Muscle layer of colon (tissue), 2 donors: Measurements from ENCODE around the gene CFAP119.

ENCODE experiments used
- H3K27ac ChIP-seq: one replicate; pipeline ENCODE4 v1.7.0; 2013; ENCODE audit warnings: low read depth, mild to moderate bottlenecking, low read length, moderate library complexity
- H3K27me3 ChIP-seq, 2 donors: one replicate each; pipeline ENCODE4 v1.7.0; 2013; ENCODE audit warnings: low read length in 2 of 2, mild to moderate bottlenecking in 2 of 2; ENCODE audit not compliant: insufficient read depth in 2 of 2, control insufficient read depth in 1 of 2
- H3K36me3 ChIP-seq: one replicate; pipeline ENCODE4 v1.7.0; 2013; ENCODE audit warnings: mild to moderate bottlenecking, low read length; ENCODE audit not compliant: insufficient read depth
- H3K4me1 ChIP-seq: one replicate; pipeline ENCODE4 v1.7.0; 2013; ENCODE audit warnings: mild to moderate bottlenecking, low read length; ENCODE audit not compliant: insufficient read depth
- H3K4me3 ChIP-seq, 2 donors: one replicate each; pipeline ENCODE4 v1.7.0; 2013; ENCODE audit warnings: low read length in 2 of 2, low read depth in 1 of 2, mild to moderate bottlenecking in 1 of 2, moderate library complexity in 1 of 2
- H3K9ac ChIP-seq: one replicate; pipeline ENCODE4 v1.7.0; 2013; ENCODE audit warnings: low read length
- H3K9me3 ChIP-seq: one replicate; pipeline ENCODE4 v1.7.0; 2013; ENCODE audit warnings: mild to moderate bottlenecking, low read length
- donor health status: abdominal sarcoma.
- donor health status: Adenocarcinoma of cecum.

The CFAP119 gene

GRCh38 chr16:30745082-30745481 is 16.8 kb downstream of the CFAP119 start:
- no peak overlapping the region for H3K27ac ChIP-seq
- peaks cover 26% of the 10 kb centered on the region for H3K4me1 ChIP-seq
- H3K9ac ChIP-seq = no peak overlapping the region
- H3K9me3 ChIP-seq = no peaks in the 10 kb centered on the region
- H3K27me3 ChIP-seq = no peaks in the 10 kb centered on the region
- no peak overlapping the region for H3K4me3 ChIP-seq
- H3K36me3 ChIP-seq = peaks cover 17% of the 10 kb centered on the region

DNA sequence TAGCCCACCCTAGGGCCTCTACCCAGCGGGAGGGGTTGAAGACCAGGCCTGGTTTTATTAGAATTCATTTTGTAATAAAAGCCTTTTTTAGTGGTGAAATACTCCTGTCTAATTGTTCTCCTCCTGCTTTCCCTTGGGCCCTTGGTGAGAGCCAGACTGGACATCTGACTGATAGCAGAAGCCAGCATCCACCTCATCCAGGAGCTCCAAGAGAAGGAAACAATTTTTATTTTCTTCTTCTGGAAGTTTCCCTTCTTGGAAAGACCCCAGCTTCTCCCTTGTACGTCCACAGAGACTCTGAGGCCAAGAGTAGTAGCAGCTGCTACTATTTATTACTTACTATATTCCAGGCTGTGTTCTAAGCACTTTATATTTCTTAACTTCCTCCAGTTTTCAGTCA is 17.7 kb downstream of the CFAP119 start:
- Histone ChIP-seq H3K4me1 (peaks cover 26% of the 10 kb centered on the region), H3K36me3 (peaks cover 23% of the 10 kb centered on the region), H3K4me3 (no peak overlapping the region)

GRCh38 chr16:30743716-30744115 is 18.1 kb downstream of the CFAP119 start:
- Histone ChIP-seq H3K27me3 (no peaks in the 10 kb centered on the region), H3K9me3 (no peaks in the 10 kb centered on the region), H3K36me3 (peaks cover 28% of the 10 kb centered on the region), H3K4me1 (peaks cover 26% of the 10 kb centered on the region), H3K27ac (no peak overlapping the region), H3K9ac (no peak overlapping the region), H3K4me3 (no peak overlapping the region)

More for the DNA sequence above, 17.7 kb downstream of the CFAP119 start:
- no peak overlapping the region for H3K9ac ChIP-seq
- no peaks in the 10 kb centered on the region for H3K27me3 ChIP-seq
- H3K9me3 ChIP-seq = no peaks in the 10 kb centered on the region
- H3K27ac ChIP-seq = peak overlapping the region; percentile 49

GRCh38 chr16:30741461-30741914 is 20.4 kb downstream of the CFAP119 start:
- Histone ChIP-seq H3K27me3 (no peaks in the 10 kb centered on the region), H3K4me3 (no peak overlapping the region), H3K27ac (no peak overlapping the region), H3K4me1 (peaks cover 19% of the 10 kb centered on the region), H3K9me3 (no peaks in the 10 kb centered on the region), H3K9ac (no peak overlapping the region), H3K36me3 (peaks cover 50% of the 10 kb centered on the region)

- H3K27me3 ChIP-seq = no peaks in the 10 kb centered on the region
- peaks cover 59% of the 10 kb centered on the region for H3K36me3 ChIP-seq
- no peak overlapping the region for H3K4me3 ChIP-seq
- peaks cover 19% of the 10 kb centered on the region for H3K4me1 ChIP-seq
- no peak overlapping the region for H3K9ac ChIP-seq
- no peaks in the 10 kb centered on the region for H3K9me3 ChIP-seq
- no peak overlapping the region for H3K27ac ChIP-seq
Observed at GRCh38 chr16:30740364-30741251, 21.3 kb downstream of the CFAP119 start.

- H3K9ac ChIP-seq = no peak overlapping the region
- H3K9me3 ChIP-seq = no peaks in the 10 kb centered on the region
- peaks cover 19% of the 10 kb centered on the region for H3K4me1 ChIP-seq
- no peaks in the 10 kb centered on the region for H3K27me3 ChIP-seq
- H3K4me3 ChIP-seq = no peak overlapping the region
- no peak overlapping the region for H3K27ac ChIP-seq
- peaks cover 62% of the 10 kb centered on the region for H3K36me3 ChIP-seq
Observed at GRCh38 chr16:30738984-30739951, 22.6 kb downstream of the CFAP119 start.

- Histone ChIP-seq H3K4me1 (peaks cover 19% of the 10 kb centered on the region), H3K36me3 (peaks cover 74% of the 10 kb centered on the region), H3K27ac (no peak overlapping the region), H3K27me3 (no peaks in the 10 kb centered on the region), H3K9ac (no peak overlapping the region), H3K9me3 (no peaks in the 10 kb centered on the region), H3K4me3 (no peak overlapping the region)
Observed at GRCh38 chr16:30737794-30738648, 23.8 kb downstream of the CFAP119 start.

DNA sequence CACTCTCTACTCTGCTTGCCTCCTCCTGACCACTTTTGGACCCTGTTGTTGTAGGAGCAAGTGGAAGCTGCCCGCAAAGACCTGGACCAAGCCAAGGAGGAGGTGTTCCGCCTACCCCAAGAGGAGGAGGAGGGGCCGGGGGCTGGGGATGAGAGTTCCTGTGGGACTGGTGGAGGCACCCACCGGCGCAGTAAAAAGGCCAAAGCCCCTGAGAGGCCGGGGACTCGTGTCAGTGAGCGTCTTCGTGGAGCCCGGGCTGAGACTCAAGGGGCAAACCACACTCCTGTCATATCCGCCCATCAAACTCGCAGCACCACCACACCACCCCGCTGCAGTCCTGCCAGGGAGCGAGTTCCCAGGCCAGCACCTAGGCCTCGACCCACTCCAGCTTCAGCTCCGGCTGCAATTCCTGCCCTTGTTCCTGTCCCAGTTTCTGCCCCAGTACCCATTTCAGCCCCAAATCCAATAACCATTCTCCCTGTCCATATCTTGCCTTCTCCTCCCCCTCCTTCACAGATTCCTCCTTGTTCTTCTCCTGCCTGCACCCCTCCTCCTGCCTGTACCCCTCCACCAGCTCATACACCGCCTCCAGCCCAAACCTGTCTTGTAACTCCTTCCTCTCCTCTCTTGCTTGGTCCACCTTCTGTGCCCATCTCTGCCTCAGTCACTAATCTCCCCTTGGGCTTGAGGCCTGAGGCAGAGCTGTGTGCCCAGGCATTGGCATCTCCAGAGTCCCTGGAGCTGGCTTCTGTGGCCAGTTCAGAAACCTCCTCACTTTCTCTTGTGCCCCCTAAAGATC is 24.7 kb downstream of the CFAP119 start:
- no peaks in the 10 kb centered on the region for H3K27me3 ChIP-seq
- H3K9ac ChIP-seq = no peak overlapping the region
- H3K4me1 ChIP-seq = peaks cover 18% of the 10 kb centered on the region
- H3K36me3 ChIP-seq = peaks cover 79% of the 10 kb centered on the region
- no peak overlapping the region for H3K27ac ChIP-seq
- H3K9me3 ChIP-seq = no peaks in the 10 kb centered on the region
- H3K4me3 ChIP-seq = no peak overlapping the region

DNA sequence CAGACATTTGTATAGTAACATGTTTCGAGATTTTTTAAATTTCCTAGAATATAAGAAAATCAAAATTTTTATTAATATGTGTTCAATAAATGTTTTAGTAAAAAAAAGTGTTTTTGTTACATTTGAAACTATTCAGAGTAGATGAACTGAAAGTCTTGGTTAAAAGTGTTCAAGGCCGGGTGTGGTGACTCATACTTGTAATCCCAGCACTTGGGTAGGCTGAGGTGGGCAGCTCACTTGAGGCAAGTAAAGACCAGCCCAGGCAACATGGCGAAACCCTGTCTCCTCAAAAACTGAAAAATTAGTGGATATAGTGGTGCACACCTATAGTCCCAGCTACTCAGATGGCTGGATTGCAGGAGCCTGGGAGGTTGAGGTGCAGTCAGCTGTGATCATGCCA is 30.5 kb downstream of the CFAP119 start:
- H3K27ac ChIP-seq = no peak overlapping the region
- no peaks in the 10 kb centered on the region for H3K4me1 ChIP-seq
- peaks cover 77% of the 10 kb centered on the region for H3K36me3 ChIP-seq
- no peak overlapping the region for H3K4me3 ChIP-seq
- no peaks in the 10 kb centered on the region for H3K27me3 ChIP-seq
- no peaks in the 10 kb centered on the region for H3K9me3 ChIP-seq
- H3K9ac ChIP-seq = no peak overlapping the region

DNA sequence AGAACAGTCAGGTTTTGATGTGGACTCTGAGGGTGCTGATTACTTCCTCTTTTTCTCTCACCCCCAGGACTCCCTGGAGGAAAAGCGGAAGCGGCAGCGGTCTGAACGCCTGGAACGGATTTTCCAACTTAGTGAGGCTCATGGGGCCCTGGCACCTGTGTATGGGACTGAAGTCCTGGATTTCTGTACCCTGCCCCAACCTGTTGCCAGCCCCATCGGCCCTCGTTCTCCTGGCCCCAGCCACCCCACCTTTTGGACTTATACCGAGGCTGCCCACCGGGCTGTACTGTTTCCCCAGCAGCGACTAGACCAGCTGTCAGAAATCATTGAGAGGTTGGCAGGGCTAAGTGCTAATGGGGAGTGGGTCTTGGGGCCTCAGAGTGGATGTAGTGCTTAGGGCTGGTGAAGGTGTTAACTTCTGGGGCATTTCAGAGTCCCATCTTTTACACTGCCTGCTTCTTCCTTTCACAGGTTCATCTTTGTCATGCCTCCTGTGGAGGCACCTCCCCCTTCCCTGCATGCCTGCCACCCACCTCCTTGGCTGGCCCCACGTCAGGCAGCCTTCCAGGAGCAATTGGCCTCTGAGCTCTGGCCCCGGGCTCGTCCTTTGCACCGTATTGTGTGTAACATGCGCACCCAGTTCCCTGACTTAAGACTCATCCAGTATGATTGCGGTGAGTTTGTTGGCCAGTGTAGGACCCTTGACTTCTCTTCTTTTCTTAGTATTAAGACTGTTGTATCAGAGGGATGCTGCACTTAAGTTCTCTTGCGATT is 32.8 kb downstream of the CFAP119 start:
- no peak overlapping the region for H3K27ac ChIP-seq
- no peaks in the 10 kb centered on the region for H3K9me3 ChIP-seq
- H3K9ac ChIP-seq = no peak overlapping the region
- no peaks in the 10 kb centered on the region for H3K4me1 ChIP-seq
- H3K4me3 ChIP-seq = no peak overlapping the region
- H3K27me3 ChIP-seq = no peaks in the 10 kb centered on the region
- peaks cover 78% of the 10 kb centered on the region for H3K36me3 ChIP-seq
